ENCODE measurements around the gene C8A. TPM values are rescaled to one million over a fixed set of nuclear protein-coding genes. Genes with fewer than 3 reads are reported as not detected.

Gene C8A
- total and polyA plus RNA-seq, 2 donors (not counting 1 experiment from before 2014, with no cell fraction given) = not detected

DNA sequence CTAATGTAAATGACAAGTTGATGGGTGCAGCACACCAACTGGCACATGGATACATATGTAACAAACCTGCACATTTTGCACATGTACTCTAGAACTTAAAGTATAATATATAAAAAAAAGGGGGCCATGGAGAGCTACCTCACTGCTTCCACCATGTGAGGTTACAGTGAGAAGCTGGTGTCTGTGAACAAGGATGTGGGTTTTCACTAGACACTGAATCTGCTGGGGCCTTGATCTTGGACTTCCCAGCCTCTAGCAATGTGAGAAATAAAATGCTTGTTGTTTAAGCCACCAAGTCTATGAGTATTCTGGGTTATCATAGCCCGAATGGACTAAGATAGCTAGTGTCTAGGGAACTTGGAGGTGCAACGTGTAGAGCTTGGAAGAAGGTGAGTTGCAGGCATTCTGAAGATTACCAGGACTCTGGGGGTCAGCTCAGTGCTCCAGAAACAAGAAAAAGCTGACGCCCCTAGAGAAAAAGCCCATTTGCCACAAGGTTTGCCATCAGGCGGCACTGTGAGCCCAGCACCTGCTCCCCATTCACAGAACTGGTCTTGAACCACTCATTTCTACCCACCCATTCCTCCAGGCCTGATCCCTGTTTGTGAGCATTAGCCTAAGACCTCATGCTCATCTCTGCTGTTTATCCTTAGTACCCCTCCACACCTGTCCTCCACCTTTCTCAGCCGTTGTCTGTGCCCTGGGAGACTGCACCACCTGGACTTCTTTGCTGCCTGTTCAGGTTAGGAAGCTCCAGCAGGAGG, 20.3 kb upstream of the C8A start:
- peaks cover 3% of the 10 kb centered on the region for H3K4me1 ChIP-seq (ENCODE audit: control insufficient read depth, extremely low read depth, insufficient read depth, low read length)
- no peaks in the 10 kb centered on the region for H3K36me3 ChIP-seq (ENCODE audit: control insufficient read depth, insufficient read depth, low read length)
- H3K4me3 ChIP-seq (replicated peaks in 1 of 4; ENCODE audit: control extremely low read depth in 1 of 4, insufficient read depth in 1 of 4, low read depth in 3 of 4, low read length in 4 of 4) = no peak overlapping the region
- no peak overlapping the region for H3K4me2 ChIP-seq (ENCODE audit: extremely low read depth, insufficient read depth, low read length)
- H4K20me1 ChIP-seq (ENCODE audit: control insufficient read depth, extremely low read depth, insufficient read depth, low read length) = no peaks in the 10 kb centered on the region
- no peak for TF ChIP-seq EZH2 (IDR thresholded peaks at IDR 0.05; ENCODE audit: low read length, missing control alignments)
- TF ChIP-seq, protein P1, sequence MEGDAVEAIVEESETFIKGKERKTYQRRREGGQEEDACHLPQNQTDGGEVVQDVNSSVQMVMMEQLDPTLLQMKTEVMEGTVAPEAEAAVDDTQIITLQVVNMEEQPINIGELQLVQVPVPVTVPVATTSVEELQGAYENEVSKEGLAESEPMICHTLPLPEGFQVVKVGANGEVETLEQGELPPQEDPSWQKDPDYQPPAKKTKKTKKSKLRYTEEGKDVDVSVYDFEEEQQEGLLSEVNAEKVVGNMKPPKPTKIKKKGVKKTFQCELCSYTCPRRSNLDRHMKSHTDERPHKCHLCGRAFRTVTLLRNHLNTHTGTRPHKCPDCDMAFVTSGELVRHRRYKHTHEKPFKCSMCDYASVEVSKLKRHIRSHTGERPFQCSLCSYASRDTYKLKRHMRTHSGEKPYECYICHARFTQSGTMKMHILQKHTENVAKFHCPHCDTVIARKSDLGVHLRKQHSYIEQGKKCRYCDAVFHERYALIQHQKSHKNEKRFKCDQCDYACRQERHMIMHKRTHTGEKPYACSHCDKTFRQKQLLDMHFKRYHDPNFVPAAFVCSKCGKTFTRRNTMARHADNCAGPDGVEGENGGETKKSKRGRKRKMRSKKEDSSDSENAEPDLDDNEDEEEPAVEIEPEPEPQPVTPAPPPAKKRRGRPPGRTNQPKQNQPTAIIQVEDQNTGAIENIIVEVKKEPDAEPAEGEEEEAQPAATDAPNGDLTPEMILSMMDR (conservative IDR thresholded peaks at IDR 0.05 in 1 of 2, IDR thresholded peaks at IDR 0.05 in 1 of 2; ENCODE audit: low read depth in 1 of 2, low read length in 2 of 2) = no peak
- H3K9ac ChIP-seq (ENCODE audit: insufficient read depth, low read length) = no peak overlapping the region
- H3K9me3 ChIP-seq (ENCODE audit: control insufficient read depth, insufficient read depth, low read depth, low read length) = no peaks in the 10 kb centered on the region
- no peaks in the 10 kb centered on the region for H3K27me3 ChIP-seq (ENCODE audit: control insufficient read depth, insufficient read depth, low read length)
- no peak overlapping the region for H3K27ac ChIP-seq (ENCODE audit: insufficient read depth, low read length)
- H3K79me2 ChIP-seq (ENCODE audit: control insufficient read depth, insufficient read depth, low read length) = no peaks in the 10 kb centered on the region
- no peak overlapping the region for H2AFZ ChIP-seq (ENCODE audit: low read length)
- no peak for DNase-seq (ENCODE audit: low read depth in 2 of 2)

DNA sequence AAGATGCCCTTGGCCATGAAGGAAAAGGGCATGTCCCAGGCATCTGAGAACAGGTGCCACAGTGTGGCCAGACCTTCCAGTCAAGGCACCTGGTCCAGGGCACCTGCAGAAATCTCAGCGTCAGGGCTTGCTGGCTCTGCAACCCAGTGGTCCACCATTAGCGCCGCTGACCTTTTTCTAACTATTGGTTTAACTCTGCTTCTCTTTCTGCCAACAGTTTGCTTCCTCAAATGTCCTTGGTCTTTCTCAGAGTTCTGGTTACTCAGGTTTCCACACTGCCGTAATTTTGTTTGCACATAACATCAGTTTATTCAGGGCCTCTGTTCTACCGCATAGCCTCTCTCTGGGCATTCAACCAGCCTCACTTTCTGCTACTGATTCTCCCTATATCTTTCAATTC, 18.9 kb upstream of the C8A start:
- no peaks in the 10 kb centered on the region for H3K36me3 ChIP-seq (ENCODE audit: control insufficient read depth, insufficient read depth, low read length)
- no peaks in the 10 kb centered on the region for H3K27me3 ChIP-seq (ENCODE audit: control insufficient read depth, insufficient read depth, low read length)
- no peak overlapping the region for H2AFZ ChIP-seq (ENCODE audit: low read length)
- H3K79me2 ChIP-seq (ENCODE audit: control insufficient read depth, insufficient read depth, low read length) = no peaks in the 10 kb centered on the region
- no peak overlapping the region for H3K4me3 ChIP-seq (replicated peaks in 1 of 4; ENCODE audit: control extremely low read depth in 1 of 4, insufficient read depth in 1 of 4, low read depth in 3 of 4, low read length in 4 of 4)
- H3K4me1 ChIP-seq (ENCODE audit: control insufficient read depth, extremely low read depth, insufficient read depth, low read length) = peaks cover 3% of the 10 kb centered on the region
- DNase-seq (ENCODE audit: low read depth in 2 of 2) = no peak
- no peak overlapping the region for H3K27ac ChIP-seq (ENCODE audit: insufficient read depth, low read length)
- H3K9ac ChIP-seq (ENCODE audit: insufficient read depth, low read length) = no peak overlapping the region
- no peaks in the 10 kb centered on the region for H4K20me1 ChIP-seq (ENCODE audit: control insufficient read depth, extremely low read depth, insufficient read depth, low read length)
- TF ChIP-seq EZH2 (IDR thresholded peaks at IDR 0.05; ENCODE audit: low read length, missing control alignments) = no peak
- TF ChIP-seq, protein P1 (conservative IDR thresholded peaks at IDR 0.05 in 1 of 2, IDR thresholded peaks at IDR 0.05 in 1 of 2; ENCODE audit: low read depth in 1 of 2, low read length in 2 of 2) = no peak
- H3K9me3 ChIP-seq (ENCODE audit: control insufficient read depth, insufficient read depth, low read depth, low read length) = no peaks in the 10 kb centered on the region
- H3K4me2 ChIP-seq (ENCODE audit: extremely low read depth, insufficient read depth, low read length) = no peak overlapping the region

DNA sequence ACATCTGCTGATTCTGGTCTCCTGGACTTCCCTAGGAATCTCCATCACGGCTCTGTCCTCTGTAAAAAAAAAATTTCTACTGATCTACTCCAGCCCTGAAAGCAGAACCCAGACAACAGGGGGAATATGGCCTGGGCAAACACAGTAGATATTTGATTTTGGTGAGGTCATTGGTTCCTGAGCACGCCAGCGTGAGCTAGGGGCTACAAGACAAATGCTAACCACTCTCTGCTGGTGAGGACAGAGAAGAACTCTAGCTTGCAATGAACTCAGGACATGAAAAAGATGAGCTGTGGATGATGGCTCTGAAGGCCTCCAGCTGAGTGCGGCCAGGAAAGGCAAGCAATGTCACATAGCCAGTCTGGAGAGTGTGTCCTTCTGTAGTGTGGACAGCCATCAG, 18.2 kb upstream of the C8A start:
- H3K9me3 ChIP-seq (ENCODE audit: control insufficient read depth, insufficient read depth, low read depth, low read length) = no peaks in the 10 kb centered on the region
- H3K36me3 ChIP-seq (ENCODE audit: control insufficient read depth, insufficient read depth, low read length) = no peaks in the 10 kb centered on the region

More for the DNA sequence above, 18.2 kb upstream of the C8A start:
- no peak for DNase-seq (ENCODE audit: low read depth in 2 of 2)
- Histone ChIP-seq H4K20me1 (ENCODE audit: control insufficient read depth, extremely low read depth, insufficient read depth, low read length) (no peaks in the 10 kb centered on the region), H2AFZ (ENCODE audit: low read length) (no peak overlapping the region), H3K4me1 (ENCODE audit: control insufficient read depth, extremely low read depth, insufficient read depth, low read length) (peaks cover 3% of the 10 kb centered on the region), H3K27me3 (ENCODE audit: control insufficient read depth, insufficient read depth, low read length) (no peaks in the 10 kb centered on the region), H3K9ac (ENCODE audit: insufficient read depth, low read length) (no peak overlapping the region), H3K4me3 (replicated peaks in 1 of 4; ENCODE audit: control extremely low read depth in 1 of 4, insufficient read depth in 1 of 4, low read depth in 3 of 4, low read length in 4 of 4) (no peak overlapping the region), H3K27ac (ENCODE audit: insufficient read depth, low read length) (no peak overlapping the region), H3K79me2 (ENCODE audit: control insufficient read depth, insufficient read depth, low read length) (no peaks in the 10 kb centered on the region), H3K4me2 (ENCODE audit: extremely low read depth, insufficient read depth, low read length) (no peak overlapping the region)
- TF ChIP-seq, protein P1 (conservative IDR thresholded peaks at IDR 0.05 in 1 of 2, IDR thresholded peaks at IDR 0.05 in 1 of 2; ENCODE audit: low read depth in 1 of 2, low read length in 2 of 2) = no peak
- TF ChIP-seq EZH2 (IDR thresholded peaks at IDR 0.05; ENCODE audit: low read length, missing control alignments) = no peak

Measured in fibroblast of lung (primary cell).